ENCODE data around the gene MYO3B.

DNA sequence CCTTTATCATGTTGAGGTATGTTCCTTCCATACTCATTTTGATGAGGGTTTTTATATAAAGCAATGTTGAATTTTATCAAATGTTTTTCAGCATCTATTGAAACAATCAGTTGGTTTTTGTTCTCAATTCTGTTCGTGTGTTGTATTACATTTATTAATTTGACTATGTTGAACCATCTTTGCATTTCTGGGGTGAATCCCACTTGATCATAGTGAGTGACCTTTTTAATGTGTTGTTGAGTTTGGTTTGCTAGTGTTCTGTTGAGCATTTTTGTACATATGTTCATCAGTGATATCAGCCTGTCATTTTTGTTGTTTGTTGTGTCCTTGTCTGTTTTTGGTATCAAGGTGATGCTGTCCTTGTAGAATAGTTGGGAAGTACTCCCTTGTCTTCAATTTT, 110.9 kb downstream of the MYO3B start:
- TF ChIP-seq POLR2AphosphoS5 (IDR thresholded peaks at IDR 0.05; ENCODE audit: low read depth, low read length) = no peak
- no peak for TF ChIP-seq TAF1 (IDR thresholded peaks at IDR 0.05; ENCODE audit: low read depth, low read length)
- TF ChIP-seq SPI1 (IDR thresholded peaks at IDR 0.05; ENCODE audit: low read depth, low read length) = no peak
- no peak for TF ChIP-seq PAX5 (IDR thresholded peaks at IDR 0.05; ENCODE audit: insufficient read depth, low read length, severe bottlenecking)
- no peak for TF ChIP-seq POU2F2 (IDR thresholded peaks at IDR 0.05; ENCODE audit: low read depth, low read length)
- no peak for TF ChIP-seq POLR2A (IDR thresholded peaks at IDR 0.05; ENCODE audit: low read depth, low read length)

Measured in GM12891 (cell line).